ENCODE data around the gene AGBL5.

Gene AGBL5

DNA sequence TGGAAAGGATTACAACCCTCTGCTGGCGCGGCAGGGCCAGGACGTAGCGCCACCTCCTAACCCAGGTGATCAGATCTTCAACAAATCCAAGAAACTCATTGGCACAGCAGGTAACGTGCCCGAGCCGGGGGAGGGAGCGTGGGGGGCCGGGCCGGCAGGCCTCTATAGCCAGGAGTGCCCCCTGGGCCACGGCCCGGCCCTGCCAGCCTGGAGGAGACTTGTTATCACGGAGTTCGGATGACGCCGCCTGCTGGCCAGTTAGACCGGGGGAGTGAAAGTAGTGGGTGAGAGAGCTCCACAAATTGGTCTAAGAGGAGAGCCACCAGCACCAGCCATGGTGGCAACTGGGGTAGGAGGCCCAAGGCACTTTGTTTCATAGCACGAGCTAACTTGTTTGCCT, 27.3 kb upstream of the AGBL5 start:
- H3K4me1 ChIP-seq (ENCODE audit: low read length): no peaks in the 10 kb centered on the region
- H3K36me3 ChIP-seq (replicated peaks; ENCODE audit: insufficient read depth, low read length): no peaks in the 10 kb centered on the region
- H3F3A ChIP-seq (ENCODE audit: insufficient read depth, low read length): no peaks in the 10 kb centered on the region
- no peak overlapping the region for H3K4me3 ChIP-seq (ENCODE audit: low read length)
- H3K9me2 ChIP-seq (replicated peaks; ENCODE audit: insufficient read depth, low read length): no peaks in the 10 kb centered on the region
- no peak overlapping the region for H3K9ac ChIP-seq (ENCODE audit: low read length)
- H3K27me3 ChIP-seq (replicated peaks; ENCODE audit: insufficient read depth, low read length): no peaks in the 10 kb centered on the region
- TF ChIP-seq EZH2 (optimal IDR thresholded peaks at IDR 0.05; ENCODE audit: low read depth, low read length): no peak
- TF ChIP-seq EZH2phosphoT487 (IDR thresholded peaks at IDR 0.05; ENCODE audit: low read length): no peak
- TF ChIP-seq, protein P1, sequence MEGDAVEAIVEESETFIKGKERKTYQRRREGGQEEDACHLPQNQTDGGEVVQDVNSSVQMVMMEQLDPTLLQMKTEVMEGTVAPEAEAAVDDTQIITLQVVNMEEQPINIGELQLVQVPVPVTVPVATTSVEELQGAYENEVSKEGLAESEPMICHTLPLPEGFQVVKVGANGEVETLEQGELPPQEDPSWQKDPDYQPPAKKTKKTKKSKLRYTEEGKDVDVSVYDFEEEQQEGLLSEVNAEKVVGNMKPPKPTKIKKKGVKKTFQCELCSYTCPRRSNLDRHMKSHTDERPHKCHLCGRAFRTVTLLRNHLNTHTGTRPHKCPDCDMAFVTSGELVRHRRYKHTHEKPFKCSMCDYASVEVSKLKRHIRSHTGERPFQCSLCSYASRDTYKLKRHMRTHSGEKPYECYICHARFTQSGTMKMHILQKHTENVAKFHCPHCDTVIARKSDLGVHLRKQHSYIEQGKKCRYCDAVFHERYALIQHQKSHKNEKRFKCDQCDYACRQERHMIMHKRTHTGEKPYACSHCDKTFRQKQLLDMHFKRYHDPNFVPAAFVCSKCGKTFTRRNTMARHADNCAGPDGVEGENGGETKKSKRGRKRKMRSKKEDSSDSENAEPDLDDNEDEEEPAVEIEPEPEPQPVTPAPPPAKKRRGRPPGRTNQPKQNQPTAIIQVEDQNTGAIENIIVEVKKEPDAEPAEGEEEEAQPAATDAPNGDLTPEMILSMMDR (IDR thresholded peaks at IDR 0.05; ENCODE audit: low read length): no peak
- no peak overlapping the region for H2AFZ ChIP-seq (ENCODE audit: low read length)
- H3K79me2 ChIP-seq (ENCODE audit: low read length): no peaks in the 10 kb centered on the region
- DNase-seq: no peak
- H3K4me2 ChIP-seq (ENCODE audit: low read depth, low read length): no peak overlapping the region
- H3K27ac ChIP-seq (ENCODE audit: low read length): no peak overlapping the region
- no peaks in the 10 kb centered on the region for H3K9me3 ChIP-seq (replicated peaks; ENCODE audit: insufficient read depth, low read length)
- no peaks in the 10 kb centered on the region for H4K20me1 ChIP-seq (ENCODE audit: insufficient read depth, low read length)

DNA sequence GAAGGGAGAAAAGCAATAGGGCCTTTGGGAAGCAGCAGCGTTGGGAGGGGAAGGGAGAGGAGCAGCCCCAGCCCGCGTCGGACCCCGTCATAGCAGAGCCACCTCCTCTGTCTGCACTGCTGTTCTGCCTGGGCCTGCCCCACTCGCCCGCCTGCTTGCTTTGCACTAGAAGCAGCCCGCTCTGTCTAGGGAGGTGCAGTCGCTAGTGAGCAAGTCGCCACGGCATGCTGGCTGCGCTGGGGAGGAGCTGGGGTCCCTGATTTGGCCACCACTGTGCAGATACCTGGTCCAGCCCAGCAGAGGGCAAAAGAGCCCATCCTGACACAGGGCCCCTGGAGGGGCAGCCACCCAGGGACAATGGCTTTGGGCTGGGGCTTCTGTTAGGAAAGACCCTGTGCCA, 26.7 kb upstream of the AGBL5 start:
- Histone ChIP-seq H3K79me2 (ENCODE audit: low read length) (no peaks in the 10 kb centered on the region), H4K20me1 (ENCODE audit: insufficient read depth, low read length) (no peaks in the 10 kb centered on the region), H3K9ac (ENCODE audit: low read length) (no peak overlapping the region), H3K9me2 (replicated peaks; ENCODE audit: insufficient read depth, low read length) (no peaks in the 10 kb centered on the region), H3K4me3 (ENCODE audit: low read length) (no peak overlapping the region), H3F3A (ENCODE audit: insufficient read depth, low read length) (no peaks in the 10 kb centered on the region), H2AFZ (ENCODE audit: low read length) (no peak overlapping the region), H3K4me1 (ENCODE audit: low read length) (no peaks in the 10 kb centered on the region), H3K36me3 (replicated peaks; ENCODE audit: insufficient read depth, low read length) (no peaks in the 10 kb centered on the region), H3K27me3 (replicated peaks; ENCODE audit: insufficient read depth, low read length) (no peaks in the 10 kb centered on the region), H3K9me3 (replicated peaks; ENCODE audit: insufficient read depth, low read length) (no peaks in the 10 kb centered on the region), H3K27ac (ENCODE audit: low read length) (no peak overlapping the region), H3K4me2 (ENCODE audit: low read depth, low read length) (no peak overlapping the region)
- DNase-seq: no peak
- TF ChIP-seq, protein P1 (IDR thresholded peaks at IDR 0.05; ENCODE audit: low read length): no peak
- TF ChIP-seq EZH2phosphoT487 (IDR thresholded peaks at IDR 0.05; ENCODE audit: low read length) (no peak), EZH2 (optimal IDR thresholded peaks at IDR 0.05; ENCODE audit: low read depth, low read length) (no peak)

DNA sequence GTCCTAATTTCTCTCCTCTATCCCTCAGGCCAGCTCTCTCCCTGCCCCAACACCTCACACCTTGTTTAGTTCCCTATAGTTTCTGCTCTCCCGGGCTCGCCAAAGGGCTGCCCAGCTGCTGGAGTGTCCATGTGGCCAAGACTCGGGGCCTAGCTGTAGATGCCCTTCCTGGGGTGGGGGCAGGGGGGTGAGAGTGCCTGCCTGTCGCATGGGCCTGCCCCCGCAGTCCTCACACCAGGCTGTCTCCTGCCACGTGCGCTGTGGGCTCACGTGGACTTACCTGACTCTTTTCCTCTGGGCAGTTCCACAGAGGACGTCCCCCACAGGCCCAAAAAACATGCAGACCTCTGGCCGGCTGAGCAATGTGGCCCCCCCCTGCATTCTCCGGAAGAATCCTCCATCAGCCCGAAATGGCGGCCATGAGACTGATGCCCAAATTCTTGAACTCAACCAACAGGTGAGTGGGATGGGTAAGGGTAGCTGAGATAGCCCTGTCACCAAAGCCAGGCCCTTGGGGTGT, 26.1 kb upstream of the AGBL5 start:
- Histone ChIP-seq H3K36me3 (replicated peaks; ENCODE audit: insufficient read depth, low read length) (no peaks in the 10 kb centered on the region), H3K9me3 (replicated peaks; ENCODE audit: insufficient read depth, low read length) (no peaks in the 10 kb centered on the region), H2AFZ (ENCODE audit: low read length) (no peak overlapping the region), H3K4me3 (ENCODE audit: low read length) (no peak overlapping the region), H3K79me2 (ENCODE audit: low read length) (no peaks in the 10 kb centered on the region), H3K27ac (ENCODE audit: low read length) (no peak overlapping the region), H3F3A (ENCODE audit: insufficient read depth, low read length) (no peaks in the 10 kb centered on the region), H4K20me1 (ENCODE audit: insufficient read depth, low read length) (no peaks in the 10 kb centered on the region), H3K27me3 (replicated peaks; ENCODE audit: insufficient read depth, low read length) (no peaks in the 10 kb centered on the region), H3K9ac (ENCODE audit: low read length) (no peak overlapping the region), H3K4me2 (ENCODE audit: low read depth, low read length) (no peak overlapping the region), H3K9me2 (replicated peaks; ENCODE audit: insufficient read depth, low read length) (no peaks in the 10 kb centered on the region), H3K4me1 (ENCODE audit: low read length) (no peaks in the 10 kb centered on the region)
- no peak for DNase-seq
- no peak for TF ChIP-seq EZH2phosphoT487 (IDR thresholded peaks at IDR 0.05; ENCODE audit: low read length)
- TF ChIP-seq, protein P1 (IDR thresholded peaks at IDR 0.05; ENCODE audit: low read length): no peak
- TF ChIP-seq EZH2 (optimal IDR thresholded peaks at IDR 0.05; ENCODE audit: low read depth, low read length): no peak

All from MM.1S (cell line).